ENCODE results near the gene ALG10B.

DNA sequence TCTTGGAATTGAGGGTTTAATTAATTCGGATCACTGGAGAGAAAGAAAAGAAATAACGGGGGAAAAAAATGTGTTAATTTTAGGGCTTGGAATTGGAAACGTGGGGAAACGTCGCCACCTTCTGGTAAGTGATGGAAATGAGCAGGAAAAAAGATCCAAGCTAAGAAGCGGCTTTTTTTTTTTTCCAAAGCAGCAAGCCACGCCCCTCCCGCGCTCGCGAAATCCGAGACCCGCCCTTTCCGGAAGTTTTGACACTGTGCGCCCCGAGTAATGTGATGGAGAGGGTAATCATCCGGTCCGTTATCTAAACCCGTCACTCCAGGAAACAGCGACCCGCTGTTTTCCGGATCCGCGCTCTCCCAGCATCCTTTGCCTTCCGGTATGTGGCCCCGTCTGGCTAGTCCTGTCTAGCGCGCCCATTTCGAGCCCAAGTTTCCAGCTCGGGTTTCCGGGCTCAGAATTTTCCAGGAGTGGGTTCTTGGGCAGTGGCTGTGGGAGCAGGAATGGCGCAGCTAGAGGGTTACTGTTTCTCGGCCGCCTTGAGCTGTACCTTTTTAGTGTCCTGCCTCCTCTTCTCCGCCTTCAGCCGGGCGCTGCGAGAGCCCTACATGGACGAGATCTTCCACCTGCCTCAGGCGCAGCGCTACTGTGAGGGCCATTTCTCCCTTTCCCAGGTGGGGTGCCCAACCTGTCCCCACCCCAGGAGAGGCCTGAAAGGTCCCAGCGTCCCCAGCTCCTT, at the start of gene ALG10B:
- TF ChIP-seq, protein P1, sequence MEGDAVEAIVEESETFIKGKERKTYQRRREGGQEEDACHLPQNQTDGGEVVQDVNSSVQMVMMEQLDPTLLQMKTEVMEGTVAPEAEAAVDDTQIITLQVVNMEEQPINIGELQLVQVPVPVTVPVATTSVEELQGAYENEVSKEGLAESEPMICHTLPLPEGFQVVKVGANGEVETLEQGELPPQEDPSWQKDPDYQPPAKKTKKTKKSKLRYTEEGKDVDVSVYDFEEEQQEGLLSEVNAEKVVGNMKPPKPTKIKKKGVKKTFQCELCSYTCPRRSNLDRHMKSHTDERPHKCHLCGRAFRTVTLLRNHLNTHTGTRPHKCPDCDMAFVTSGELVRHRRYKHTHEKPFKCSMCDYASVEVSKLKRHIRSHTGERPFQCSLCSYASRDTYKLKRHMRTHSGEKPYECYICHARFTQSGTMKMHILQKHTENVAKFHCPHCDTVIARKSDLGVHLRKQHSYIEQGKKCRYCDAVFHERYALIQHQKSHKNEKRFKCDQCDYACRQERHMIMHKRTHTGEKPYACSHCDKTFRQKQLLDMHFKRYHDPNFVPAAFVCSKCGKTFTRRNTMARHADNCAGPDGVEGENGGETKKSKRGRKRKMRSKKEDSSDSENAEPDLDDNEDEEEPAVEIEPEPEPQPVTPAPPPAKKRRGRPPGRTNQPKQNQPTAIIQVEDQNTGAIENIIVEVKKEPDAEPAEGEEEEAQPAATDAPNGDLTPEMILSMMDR (IDR thresholded peaks at IDR 0.05): peak; percentile 51 to 79 (median 74)
- TF ChIP-seq POLR2AphosphoS5 (IDR thresholded peaks at IDR 0.05): peak; percentile 79
